ENCODE measurements around the gene CHRND. TPM values are rescaled to one million over a fixed set of nuclear protein-coding genes. Genes with fewer than 3 reads are reported as not detected.
"Not testable (repeated sequence)": the region's sequence is repeated elsewhere in the genome, so short reads cannot be mapped to it uniquely, and the experiment has no call there.

The CHRND gene
- total RNA-seq, 1 donor from 2014 or later: not detected

- DNase-seq (ENCODE audit: low read depth in 2 of 2): no peak
Measured at GRCh38 chr2:232541961-232542714, 16.2 kb downstream of the CHRND start.

DNA sequence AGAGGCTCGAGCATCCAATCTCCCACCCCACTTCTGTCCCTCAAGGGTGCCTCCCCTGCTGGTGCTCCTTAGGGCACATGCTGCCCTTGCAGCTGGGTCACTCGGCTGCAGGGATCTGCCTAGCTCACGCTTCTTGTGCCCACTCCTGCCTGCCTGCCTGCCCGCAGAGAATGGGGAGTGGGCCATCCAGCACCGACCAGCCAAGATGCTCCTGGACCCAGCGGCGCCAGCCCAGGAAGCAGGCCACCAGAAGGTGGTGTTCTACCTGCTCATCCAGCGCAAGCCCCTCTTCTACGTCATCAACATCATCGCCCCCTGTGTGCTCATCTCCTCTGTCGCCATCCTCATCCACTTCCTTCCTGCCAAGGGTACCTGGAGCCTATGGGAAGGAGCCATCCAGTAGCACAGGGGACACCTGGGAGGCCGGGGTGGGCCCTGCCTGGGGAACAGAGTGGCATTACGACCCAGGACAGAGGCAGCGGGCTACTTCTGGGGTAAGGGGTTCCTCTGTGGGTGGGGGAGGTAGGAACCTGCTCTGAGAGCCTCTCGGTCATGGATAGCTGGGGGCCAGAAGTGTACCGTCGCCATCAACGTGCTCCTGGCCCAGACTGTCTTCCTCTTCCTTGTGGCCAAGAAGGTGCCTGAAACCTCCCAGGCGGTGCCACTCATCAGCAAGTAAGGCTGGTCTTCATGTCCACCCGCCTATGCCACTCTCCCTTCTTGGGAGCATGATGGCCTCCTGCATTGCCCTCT lies 16.9 kb downstream of the CHRND start:
- DNase-seq (ENCODE audit: low read depth in 2 of 2): no peak

GRCh38 chr2:232543491-232543890 lies 17.5 kb downstream of the CHRND start:
- DNase-seq (ENCODE audit: low read depth in 2 of 2): no peak

DNA sequence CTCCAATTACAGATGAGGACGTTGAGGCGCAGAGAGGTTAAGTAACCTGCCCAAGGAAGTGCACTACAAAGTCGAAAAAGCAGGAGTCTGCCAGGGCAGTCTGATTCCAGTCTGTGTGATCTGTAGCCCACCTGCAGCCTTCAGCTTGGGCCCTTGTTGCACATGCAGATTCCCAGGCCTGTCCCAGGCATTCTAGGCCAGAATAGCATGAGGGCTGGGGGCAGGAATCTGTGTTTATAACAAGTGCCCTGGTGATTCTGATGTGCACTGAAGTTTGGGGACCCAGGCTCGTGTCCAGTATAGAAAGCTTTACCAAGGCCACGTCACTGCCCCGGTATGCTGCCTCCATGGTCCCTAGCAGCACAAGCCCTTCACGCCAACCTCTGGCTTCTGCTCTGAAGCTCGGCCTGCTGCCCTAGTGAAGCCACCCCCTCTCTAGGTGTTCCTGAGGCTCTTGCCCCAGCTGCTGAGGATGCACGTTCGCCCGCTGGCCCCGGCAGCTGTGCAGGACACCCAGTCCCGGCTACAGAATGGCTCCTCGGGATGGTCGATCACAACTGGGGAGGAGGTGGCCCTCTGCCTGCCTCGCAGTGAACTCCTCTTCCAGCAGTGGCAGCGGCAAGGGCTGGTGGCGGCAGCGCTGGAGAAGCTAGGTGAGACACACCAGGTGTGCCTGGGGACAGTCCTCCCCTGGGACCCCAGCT lies 18.1 kb downstream of the CHRND start:
- DNase-seq (ENCODE audit: low read depth in 2 of 2): no peak

DNA sequence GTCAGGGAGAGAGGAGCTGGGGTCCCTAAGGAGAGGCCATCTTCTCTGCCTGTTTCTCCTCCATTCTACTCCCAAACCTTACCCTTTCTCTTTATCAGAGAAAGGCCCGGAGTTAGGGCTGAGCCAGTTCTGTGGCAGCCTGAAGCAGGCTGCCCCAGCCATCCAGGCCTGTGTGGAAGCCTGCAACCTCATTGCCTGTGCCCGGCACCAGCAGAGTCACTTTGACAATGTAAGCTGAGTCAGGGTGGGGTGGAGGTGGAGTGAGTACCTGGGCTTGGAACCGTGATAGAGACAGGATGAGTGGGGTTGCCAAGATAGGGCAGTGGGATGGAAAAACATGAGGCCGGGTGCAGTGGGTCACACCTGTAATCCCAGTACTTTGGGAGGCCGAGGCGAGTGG lies 18.7 kb downstream of the CHRND start:
- DNase-seq (ENCODE audit: low read depth in 2 of 2): no peak

DNA sequence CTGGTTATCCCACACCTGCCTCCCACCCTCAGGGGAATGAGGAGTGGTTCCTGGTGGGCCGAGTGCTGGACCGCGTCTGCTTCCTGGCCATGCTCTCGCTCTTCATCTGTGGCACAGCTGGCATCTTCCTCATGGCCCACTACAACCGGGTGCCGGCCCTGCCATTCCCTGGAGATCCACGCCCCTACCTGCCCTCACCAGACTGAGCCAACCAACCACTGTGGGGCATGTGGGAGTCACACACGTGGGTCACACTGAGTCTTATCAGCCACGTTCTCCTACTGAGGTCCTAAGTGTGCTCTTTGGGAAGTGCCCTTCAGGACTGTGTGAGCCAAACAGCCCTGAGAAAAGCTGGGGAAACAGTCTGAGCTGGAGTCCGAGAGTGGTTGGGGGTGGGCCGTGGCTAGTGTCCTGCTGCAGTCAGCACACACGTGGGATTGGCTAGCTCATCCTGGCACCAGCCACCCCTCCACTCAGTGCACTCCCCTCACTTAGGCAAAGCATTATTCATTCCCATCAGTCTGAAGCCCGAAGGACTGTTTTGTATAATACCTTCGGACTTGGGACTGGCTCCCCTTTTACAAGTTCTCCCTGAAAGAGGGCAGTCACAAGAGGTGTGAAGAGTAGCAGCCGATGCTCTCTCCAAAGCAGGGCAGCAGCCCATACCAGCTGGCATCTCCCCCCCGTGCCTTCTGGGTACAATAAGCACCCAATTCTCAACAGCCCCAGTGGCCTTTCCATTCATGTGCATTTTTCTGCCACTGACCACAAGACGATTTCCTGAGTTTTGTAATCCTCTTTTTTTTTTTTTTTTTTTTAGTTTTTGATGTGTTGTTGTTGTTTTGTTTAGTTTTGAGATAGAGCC lies 19.8 kb downstream of the CHRND start:
- no peak for DNase-seq (ENCODE audit: low read depth in 2 of 2)

DNA sequence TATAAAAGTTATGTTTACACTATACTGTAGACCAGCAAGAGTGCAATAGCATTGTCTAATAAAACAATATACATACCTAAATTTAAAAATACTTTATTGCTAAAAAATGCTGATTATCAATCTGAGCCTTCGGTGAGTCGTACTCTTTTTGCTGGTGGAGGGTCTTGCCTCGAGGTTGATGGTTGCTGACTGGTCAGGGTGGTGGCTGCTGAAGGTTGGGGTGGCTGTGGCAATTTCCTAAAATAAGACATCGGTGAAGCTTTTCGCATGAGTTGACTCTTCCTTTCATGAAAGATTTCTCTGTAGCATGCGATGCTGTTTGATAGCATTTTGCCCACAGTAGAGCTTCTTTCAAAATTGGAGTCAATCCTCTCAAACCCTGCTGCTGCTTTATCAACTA lies 22.0 kb downstream of the CHRND start:
- no peak for DNase-seq (ENCODE audit: low read depth in 2 of 2)

GRCh38 chr2:232549655-232550353 lies 23.8 kb downstream of the CHRND start:
- peak in 1 of 2 donors; percentile 10 for DNase-seq (ENCODE audit: low read depth in 2 of 2)

- peak; percentile 90 to 95 for DNase-seq (ENCODE audit: low read depth in 2 of 2)
Measured at GRCh38 chr2:232550354-232551249, 24.6 kb downstream of the CHRND start, which contains the start of the genes EIF4E2 and TIGD1. TSS of gene EIF4E2 (plus strand) at chr2:232550689. CDS start at chr2:232550725, 36 bp downstream. TSS of gene TIGD1 (minus strand) at chr2:232550557. CDS start at chr2:232549882, 675 bp downstream.

DNA sequence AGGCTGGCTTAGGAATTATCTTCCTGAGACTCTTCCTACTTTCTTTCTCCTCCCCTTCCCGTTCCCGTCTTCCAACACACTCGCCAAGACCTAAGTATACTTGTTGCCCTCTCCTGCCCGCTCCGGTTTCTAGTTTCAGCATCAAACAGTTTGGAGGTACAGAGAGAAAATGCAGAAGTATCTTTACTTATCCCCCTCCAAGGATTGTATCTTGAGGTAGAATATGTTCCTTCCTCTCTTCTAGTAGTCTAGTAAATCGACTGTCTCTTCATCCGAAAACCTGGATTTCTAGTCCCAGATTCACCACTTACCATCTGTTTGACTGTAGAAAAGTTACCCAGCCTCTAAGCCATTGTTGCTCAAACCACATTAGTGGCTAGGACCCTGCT lies 25.3 kb downstream of the CHRND start:
- no peak for DNase-seq (ENCODE audit: low read depth in 2 of 2)

GRCh38 chr2:232551776-232552175 lies 25.8 kb downstream of the CHRND start:
- no peak for DNase-seq (ENCODE audit: low read depth in 2 of 2)

DNA sequence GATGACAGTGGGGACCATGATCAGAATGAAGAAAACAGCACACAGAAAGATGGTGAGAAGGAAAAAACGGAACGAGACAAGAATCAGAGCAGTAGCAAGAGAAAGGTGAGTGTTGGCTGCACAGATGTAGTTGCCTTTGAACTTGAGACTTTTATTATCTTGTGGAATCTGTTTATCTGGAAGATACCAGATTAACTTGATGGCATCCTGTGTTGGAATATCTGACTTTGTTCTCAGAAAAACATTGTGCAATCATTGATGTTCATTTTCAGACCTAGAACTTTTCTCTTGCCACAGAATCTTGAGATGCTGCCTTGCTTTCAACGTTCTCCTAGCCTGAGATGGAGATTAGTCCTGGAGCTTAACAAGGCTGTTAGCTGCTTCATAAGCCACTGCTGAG lies 30.5 kb downstream of the CHRND start:
- no peak for DNase-seq (ENCODE audit: low read depth in 2 of 2)

DNA sequence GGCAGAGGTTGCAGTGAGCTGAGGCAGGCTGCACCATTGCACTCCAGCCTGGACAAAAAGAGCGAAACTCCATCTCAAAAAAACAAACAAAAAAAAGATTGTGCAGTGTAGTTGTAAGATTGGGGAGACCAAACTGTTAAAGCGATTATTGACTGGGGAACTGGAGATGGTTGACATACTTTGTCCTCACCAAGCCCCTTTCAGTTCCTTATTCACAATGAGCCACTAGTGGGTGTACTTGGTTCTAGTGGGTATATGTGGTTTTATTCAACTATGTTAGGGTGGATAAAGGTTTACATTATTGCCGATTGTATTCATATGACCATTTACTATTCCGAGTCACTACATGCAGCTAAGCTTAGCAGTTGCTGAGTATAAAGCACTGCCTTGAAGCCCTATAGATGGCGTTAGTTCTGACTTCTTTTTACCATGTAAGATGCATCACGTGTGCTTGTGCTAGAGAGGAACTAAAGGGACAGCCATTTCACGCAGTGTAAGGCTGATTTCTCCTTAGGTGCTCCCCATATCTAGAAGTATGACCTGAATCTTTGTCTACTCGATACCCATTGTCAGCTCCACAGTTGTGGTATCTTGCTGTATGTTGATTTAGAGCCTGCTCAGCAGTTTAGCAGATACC lies 36.7 kb downstream of the CHRND start:
- DNase-seq (ENCODE audit: low read depth in 2 of 2): no peak

DNA sequence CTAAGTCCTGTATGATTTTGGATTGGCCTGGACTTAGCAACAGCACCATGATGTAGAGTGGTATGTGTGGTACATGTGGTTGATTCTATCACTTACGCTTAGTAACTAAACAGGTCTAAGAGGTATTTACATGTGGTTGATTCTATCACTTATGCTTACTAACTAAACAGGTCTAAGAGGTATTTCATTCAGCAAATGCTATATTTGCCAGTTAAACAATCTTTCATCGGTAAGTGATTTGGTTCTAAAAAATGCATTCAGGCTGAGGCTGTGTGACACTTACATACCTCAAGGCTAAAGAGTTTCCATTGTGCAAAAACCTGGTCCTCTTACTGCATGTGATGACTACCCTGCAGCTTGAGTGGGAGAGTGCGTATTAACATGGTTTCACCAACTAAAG lies 37.6 kb downstream of the CHRND start:
- DNase-seq (ENCODE audit: low read depth in 2 of 2): no peak

- DNase-seq (ENCODE audit: low read depth in 2 of 2): no peak
Measured at GRCh38 chr2:232567721-232568120, 41.8 kb downstream of the CHRND start.

GRCh38 chr2:232568161-232568560 lies 42.2 kb downstream of the CHRND start:
- DNase-seq (ENCODE audit: low read depth in 2 of 2): peak in 1 of 2 donors; percentile 29

- no peak for DNase-seq (ENCODE audit: low read depth in 2 of 2)
Measured at GRCh38 chr2:232569541-232569940, 43.6 kb downstream of the CHRND start.

DNA sequence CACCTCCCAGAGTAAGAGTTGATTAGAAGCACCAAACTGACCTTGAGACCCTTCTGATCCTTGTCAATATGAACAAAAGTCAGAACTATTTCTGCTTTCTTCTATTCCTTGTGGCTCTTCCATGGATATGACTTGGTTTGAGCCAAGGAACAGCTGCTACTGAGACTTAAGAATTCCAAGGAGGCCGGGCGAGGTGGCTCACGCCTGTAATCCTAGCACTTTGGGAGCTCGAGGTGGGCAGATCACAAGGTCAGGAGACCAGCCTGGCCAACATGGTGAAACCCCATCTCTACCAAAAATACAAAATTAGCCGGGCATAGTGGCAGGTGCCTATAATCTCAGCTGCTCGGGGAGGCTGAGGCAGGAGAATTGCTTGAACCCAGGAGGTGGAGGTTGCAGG lies 44.5 kb downstream of the CHRND start:
- not testable (repeated sequence) for DNase-seq (ENCODE audit: low read depth in 2 of 2)

- peak; percentile 67 to 73 for DNase-seq (ENCODE audit: low read depth in 2 of 2)
Measured at GRCh38 chr2:232571026-232571474, 45.1 kb downstream of the CHRND start.
